HG03175 (cell line): Measurements from ENCODE around the gene TRAPPC2B.
"Not testable (repeated sequence)": the region's sequence is repeated elsewhere in the genome, so short reads cannot be mapped to it uniquely, and the experiment has no call there.

Experiments
- ATAC-seq: cut with Tn5 transposase; IDR thresholded peaks from one replicate; pipeline ENCODE4 v1.9.1; 2021; ENCODE audit warnings: mild to moderate bottlenecking, moderate library complexity; ENCODE audit not compliant: unreplicated experiment

The TRAPPC2B gene

GRCh38 chr19:57374179-57374578 is 10.8 kb downstream of the TRAPPC2B start:
- no peak for ATAC-seq

DNA sequence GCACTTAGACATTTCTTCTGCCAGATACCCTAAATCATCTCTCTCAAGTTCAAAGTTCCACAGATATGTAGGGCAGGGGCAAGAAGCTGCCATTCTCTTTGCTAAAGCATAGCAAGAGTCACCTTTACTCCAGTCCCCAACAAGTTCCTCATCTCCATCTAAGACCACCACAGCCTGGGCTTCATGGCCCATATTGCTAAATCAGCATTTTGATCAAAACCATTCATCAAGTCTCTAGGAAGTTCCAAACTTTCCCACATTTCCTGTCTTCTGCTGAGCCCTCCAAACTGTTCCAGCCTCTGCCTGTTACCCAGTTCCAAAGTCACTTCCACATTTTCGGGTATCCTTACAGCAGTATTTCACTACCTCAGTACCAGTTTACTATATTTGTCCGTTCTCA is 11.3 kb downstream of the TRAPPC2B start:
- not testable (repeated sequence) for ATAC-seq

- no peak for ATAC-seq
Measured at GRCh38 chr19:57376151-57376550, 12.8 kb downstream of the TRAPPC2B start.

- ATAC-seq: no peak
Measured at GRCh38 chr19:57377498-57378146, 14.3 kb downstream of the TRAPPC2B start.

- ATAC-seq: no peak
Measured at GRCh38 chr19:57380923-57381322, 17.6 kb downstream of the TRAPPC2B start.

DNA sequence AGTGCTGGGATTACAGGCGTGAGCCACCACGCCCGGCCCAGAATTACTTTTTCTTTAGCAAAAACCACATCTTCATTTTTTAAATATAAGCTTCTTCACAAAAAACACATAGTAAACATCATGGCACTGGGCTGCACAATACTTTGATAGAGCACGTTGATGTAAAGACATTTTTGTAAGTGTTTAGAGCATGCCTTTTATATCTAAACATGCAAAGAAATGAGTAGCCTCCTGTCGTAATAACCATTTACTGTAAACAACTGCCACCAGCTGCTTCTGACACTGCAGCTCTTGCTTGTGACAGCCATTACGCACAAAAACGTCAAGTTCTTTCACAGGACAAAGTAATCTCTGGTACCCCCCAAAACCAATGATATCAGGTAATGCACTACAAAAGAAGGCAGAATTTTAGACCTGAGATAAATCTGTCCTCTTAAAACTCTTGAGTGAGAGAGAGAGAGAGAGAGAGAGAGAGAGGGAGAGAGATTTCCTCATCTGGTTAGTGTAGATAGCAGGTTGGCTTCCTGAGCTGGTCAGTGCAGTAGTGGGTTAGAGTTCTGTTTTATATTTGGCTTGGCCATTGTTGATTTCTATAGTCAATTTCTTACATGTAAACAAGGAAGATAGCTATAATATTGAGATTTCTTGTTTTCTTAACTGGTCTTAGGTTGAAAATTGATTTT is 19.6 kb downstream of the TRAPPC2B start:
- no peak for ATAC-seq

DNA sequence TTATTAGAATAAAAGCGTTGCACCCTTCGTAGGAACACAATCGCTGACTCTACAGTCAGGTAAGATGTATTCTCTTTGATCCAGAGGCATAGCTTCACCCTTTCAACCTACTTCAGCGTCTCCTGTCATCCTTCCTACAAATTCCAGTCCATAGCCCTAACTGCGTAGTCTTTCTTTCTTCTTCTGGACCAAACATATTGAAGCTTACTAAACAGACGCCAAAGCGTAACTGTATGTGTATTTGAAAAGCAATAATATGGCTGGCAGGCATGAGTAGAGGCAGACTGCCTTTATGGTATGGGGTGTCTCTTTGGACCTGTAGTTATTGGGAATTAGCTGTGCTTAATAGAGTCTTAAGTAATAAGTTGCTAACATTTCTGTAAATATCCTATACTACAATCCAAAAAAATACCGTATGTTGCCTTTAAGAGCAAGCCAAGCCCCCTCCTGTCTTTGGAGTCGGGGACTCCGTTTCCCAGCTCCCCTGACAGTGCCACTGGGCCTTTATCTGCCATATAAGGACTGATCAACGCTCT is 25.9 kb downstream of the TRAPPC2B start:
- ATAC-seq: no peak

GRCh38 chr19:57389730-57390598 is 26.6 kb downstream of the TRAPPC2B start, which contains the start of gene ZNF548:
TSS of gene ZNF548 (plus strand) at chr19:57389854. CDS start at chr19:57390100, 246 bp downstream.
- peak; percentile 98 for ATAC-seq

DNA sequence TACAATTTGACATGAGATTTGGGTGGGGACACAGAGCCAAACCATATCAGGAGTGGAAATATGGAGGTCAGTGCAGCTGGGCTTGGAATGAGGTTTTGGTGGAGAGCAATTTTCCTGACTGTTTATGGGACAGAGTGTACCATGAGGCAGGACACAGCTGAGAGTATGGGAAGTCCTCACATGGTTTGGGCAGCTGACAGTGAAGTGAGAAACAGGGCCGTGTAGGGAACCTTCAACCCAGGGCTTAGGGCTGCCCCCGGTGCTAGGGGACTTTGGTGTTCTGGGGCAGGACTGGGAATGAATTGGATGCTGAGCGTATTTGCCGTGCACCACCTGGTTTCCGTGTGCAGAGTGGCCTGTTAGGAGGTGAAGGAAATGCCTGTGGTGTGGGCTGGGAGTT is 32.4 kb downstream of the TRAPPC2B start:
- no peak for ATAC-seq

DNA sequence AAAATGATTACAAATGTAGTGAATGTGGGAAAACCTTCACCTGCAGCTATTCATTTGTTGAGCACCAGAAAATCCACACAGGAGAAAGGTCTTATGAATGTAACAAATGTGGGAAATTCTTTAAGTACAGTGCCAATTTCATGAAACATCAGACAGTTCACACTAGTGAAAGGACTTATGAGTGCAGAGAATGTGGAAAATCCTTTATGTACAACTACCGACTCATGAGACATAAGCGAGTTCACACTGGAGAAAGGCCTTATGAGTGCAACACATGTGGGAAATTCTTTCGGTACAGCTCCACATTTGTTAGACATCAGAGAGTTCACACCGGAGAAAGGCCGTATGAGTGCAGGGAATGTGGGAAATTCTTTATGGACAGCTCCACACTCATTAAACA is 35.5 kb downstream of the TRAPPC2B start:
- no peak for ATAC-seq

DNA sequence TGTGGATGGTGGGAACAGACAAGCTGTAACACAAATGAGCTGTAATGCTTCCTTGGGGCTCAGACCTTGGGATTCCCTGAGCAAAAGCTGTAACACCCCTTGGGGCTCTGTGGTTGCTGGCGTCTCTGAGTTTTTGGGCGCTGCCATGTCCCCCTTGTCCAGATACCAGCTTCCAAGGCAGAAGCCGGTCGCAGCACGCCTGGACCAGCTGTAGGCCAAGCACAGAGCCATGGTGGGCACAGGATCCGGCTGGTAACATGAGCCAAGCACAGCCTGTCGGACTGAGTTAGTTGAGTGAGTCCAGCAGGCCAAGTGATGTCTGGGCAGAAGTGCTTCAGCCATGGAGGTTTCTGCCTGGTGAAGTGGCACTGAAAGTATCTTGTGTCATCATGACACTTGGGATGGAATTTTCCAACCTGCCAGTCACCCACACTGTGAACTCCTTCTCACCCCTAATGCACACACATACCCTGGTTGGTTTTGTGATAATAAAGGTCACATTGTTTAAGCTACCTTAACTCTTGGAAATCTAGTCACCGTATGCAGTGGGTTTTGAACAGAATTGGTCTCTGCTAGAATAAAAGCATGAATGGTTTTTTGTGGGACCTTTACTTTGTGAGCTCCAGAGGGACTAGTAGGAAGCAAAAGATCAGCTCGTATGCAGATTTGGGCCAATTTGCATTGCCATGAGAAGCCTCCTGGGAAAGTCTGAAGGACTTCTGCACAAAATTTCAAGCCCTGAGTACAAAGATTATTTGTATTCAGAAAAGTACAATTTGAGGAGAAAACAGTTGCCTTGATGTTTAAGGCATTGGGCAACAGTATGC is 40.6 kb downstream of the TRAPPC2B start:
- ATAC-seq: no peak

DNA sequence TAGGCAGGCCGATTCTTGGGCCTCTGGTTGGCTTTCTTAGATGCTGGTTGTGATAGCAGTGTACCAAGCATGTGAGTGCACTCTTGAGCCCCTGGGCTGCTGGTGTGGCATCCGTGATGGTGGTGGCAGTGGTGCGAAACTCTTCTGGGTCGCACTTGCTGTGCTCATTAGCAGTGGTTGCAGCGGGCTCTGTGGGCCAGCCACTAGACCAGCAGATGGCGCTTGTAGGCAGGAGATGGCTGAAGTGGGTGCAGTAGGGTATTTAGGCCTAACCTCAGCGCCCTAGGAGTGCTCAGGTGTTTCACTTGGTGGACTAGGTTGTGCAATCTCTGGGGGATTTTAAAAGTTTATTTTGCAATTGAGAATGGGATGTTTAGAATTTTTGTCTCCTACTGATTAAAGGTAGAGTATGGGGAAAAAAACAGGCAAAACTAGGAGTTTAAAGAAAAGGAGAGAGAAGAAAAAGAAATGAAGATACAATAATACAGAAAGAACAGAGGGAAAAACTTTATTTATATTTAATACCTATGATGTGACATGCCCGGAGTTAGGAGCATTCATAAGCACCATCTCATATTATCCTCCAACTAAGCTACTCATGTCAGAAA is 43.3 kb downstream of the TRAPPC2B start:
- no peak for ATAC-seq

DNA sequence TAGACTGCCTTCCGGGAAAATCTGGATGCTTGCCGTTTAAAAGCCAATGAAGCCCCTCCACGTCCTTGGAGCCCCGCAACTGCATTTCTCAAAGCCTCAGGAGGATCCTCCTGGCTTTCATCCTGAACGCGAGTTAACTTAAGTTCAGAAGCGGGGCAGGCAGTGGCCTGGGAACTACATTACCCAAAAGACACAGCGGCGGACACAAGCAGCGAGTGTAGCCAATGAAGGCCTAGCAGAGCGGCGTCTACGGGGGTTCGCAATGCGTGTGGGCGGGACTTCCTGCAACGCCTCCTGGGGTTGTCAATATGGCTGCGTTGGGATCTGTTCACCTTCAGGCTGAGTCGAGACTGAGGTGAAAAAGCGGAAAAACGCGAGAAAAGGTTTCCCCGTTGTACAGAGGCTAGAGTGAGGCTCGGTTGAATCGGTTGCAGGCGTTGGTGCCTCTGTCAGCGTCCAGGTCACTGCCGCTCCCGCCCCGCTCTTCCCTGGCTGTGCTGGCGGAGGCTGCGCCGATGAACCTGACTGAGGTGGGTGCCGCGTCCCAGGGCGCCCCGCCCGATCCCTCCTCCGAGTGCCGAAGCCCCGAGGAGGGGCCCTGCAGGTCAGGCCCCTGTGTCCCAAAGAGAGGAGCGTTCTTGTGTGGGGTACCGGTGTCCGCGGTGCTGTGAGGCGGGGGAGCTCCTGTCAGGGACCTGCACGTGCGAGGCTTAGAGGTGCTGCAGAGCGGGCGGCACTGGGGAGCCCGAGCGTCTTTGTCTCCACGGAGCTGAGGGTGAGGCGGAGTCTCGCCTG is 47.7 kb downstream of the TRAPPC2B start, which contains the start of gene ZNF17:
Gene ZNF17, plus strand, starts transcription at position 285 of the 795 bp plus-strand sequence. CDS start 2,455 bp downstream, outside the sequence.
- ATAC-seq: peak; percentile 99
